ENCODE data around the gene RNASE12.

DNA sequence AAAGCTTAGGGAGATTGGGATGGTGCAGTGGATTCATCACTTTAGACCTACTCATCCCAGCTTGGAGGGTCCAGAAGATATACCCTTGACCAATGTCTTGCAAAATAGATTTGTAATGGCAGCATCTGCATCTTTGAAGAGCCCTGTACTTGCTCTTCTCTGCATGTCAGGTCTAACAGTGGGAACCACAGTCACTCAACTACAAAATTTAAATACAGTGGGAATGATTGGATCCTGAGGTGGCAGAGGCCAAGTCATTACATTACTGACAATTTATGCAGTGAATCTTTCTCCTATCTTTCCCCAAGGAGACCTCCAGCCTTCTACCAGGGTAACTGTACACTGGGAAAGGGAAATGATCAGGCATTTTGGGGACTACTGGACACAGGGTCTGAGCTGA lies 22.1 kb downstream of the RNASE12 start:
- TF ChIP-seq TCF12 (IDR thresholded peaks at IDR 0.05; ENCODE audit: low read depth): no peak
- TF ChIP-seq, protein P1, sequence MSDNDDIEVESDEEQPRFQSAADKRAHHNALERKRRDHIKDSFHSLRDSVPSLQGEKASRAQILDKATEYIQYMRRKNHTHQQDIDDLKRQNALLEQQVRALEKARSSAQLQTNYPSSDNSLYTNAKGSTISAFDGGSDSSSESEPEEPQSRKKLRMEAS (IDR thresholded peaks at IDR 0.05): no peak

All from Ishikawa (cell line).